Heart right ventricle (tissue), 16 donors: ENCODE results near the gene PEX14. TPM values are rescaled to one million over a fixed set of nuclear protein-coding genes. Genes with fewer than 3 reads are reported as not detected.

ENCODE experiments used
- ATAC-seq, 8 donors: fragments of 200-7000 bp; cut with Tn5 transposase; one replicate each; pipeline ENCODE4 v1.9.1; 2020; ENCODE audit warnings: mild to moderate bottlenecking in 8 of 8, moderate library complexity in 8 of 8, moderate number of reproducible peaks in 1 of 8
- DNase-seq, 2 donors: peaks; one replicate each; pipeline ENCODE4 v3.0.0-alpha.2; 2020
- H3K27ac ChIP-seq, 10 donors: fragments of 200-600 bp; sonication (generic) in 2 of 10; one replicate each; pipeline versions ENCODE4 v1.5.0 to v1.8.0; 2020 to 2022; ENCODE audit warnings: mild to moderate bottlenecking in 3 of 10
- H3K27me3 ChIP-seq, 7 donors: fragments of 200-600 bp; one replicate each; pipeline ENCODE4 v1.8.0; 2021 to 2022; ENCODE audit warnings: mild to moderate bottlenecking in 2 of 7
- H3K36me3 ChIP-seq, 9 donors: fragments of 200-600 bp; sonication (generic) in 1 of 9; one replicate each; pipeline versions ENCODE4 v1.5.0 to v1.8.0; 2020 to 2022; ENCODE audit warnings: mild to moderate bottlenecking in 2 of 9
- H3K4me1 ChIP-seq, 9 donors: fragments of 200-600 bp; sonication (generic) in 1 of 9; one replicate each; pipeline versions ENCODE4 v1.5.0 to v1.8.0; 2020 to 2022; ENCODE audit warnings: mild to moderate bottlenecking in 4 of 9
- H3K4me3 ChIP-seq, 10 donors: fragments of 200-600 bp; sonication (generic) in 2 of 10; one replicate each; pipeline versions ENCODE4 v1.5.0 to v1.8.0; 2020 to 2022; ENCODE audit warnings: mild to moderate bottlenecking in 7 of 10, moderate library complexity in 2 of 10
- H3K9me3 ChIP-seq, 11 donors: fragments of 200-600 bp in 10 of 11; sonication (generic) in 2 of 11; one replicate each; pipeline versions ENCODE4 v1.5.0 to v1.8.0; 2013 to 2022; ENCODE audit warnings: mild to moderate bottlenecking in 2 of 11, control low read depth in 1 of 11, moderate library complexity in 1 of 11
- WGBS, 2 donors: extraction: QIAGEN DNeasy Blood & Tissue Kit; methylation state at CpG; one replicate each; pipeline ENCODE4 v1.1.7; 2013; ENCODE audit warnings: inconsistent platforms in 1 of 2; 5-methylcytosine and 5-hydroxymethylcytosine counted together
- intact Hi-C, 10 donors: fragments of 100-400 bp; cut with DNase I; formaldehyde crosslinking; loops; one replicate each; pipeline versions ENCODE4 v1.11.1 to v1.14.2; 2022
- polyA plus RNA-seq, 2 donors: library from polyadenylated mRNA; stranded (reverse); fragments of 200-250 nt; gene quantifications; one replicate each; pipeline ENCODE4 v1.2.3, GENCODE V29; 2013
- total RNA-seq, 10 donors: library from RNA; stranded (reverse); fragmentation: NEBNext Ultra II Directional in 3 of 10; extraction: Animal tissue kit (Norgen Biotek cat#: 25700) in 3 of 10; gene quantifications; one replicate each; pipeline versions ENCODE4 v1.2.1 to v1.2.4, GENCODE V29; 2021 to 2023
- TF ChIP-seq, protein P1 (sequence below), 9 donors: fragments of 200-600 bp; sonication (generic) in 2 of 9; IDR thresholded peaks; one replicate each; pipeline versions ENCODE4 v1.5.0 to v1.8.0; 2021 to 2022; ENCODE audit warnings: antibody characterized with exemption in 9 of 9, mild to moderate bottlenecking in 5 of 9, moderate library complexity in 1 of 9
- donor health status: Arrhythmogenic right ventricular cardiomyopathy.
- donor health status: ischemic (EF 13 %, LVEDD 7.1; RV severe dilation, severe dysfunction).
- donor health status: healthy with polysubstance abuse.
- donor health status: DM: no; HTN: yes; CAD: no.
- donor health status: DM: no; HTN: no; CAD: no.
- donor health status: ischemic (EF 25% LVEDD 6.9; RV normal size, moderate dysfunction).
- donor health status: ischemic (EF 25% LVEDD 5.7; RV mildly dilated, moderate dysfunction).
- donor health status: healthy.
- donor health status: DM: yes; HTN: yes; CAD: no.
- donor health status: Ischemic cardiomyopathy.
- donor health status: ischemic (EF 35%, LVEDD 5.7; RV mildly dilated, moderate dysfunction).
- donor health status: nonischemic (EF 11% LVEDD 7.7; RV severe dilation, severe dysfunction).
- donor health status: DM: yes; HTN: yes; CAD: no.
- donor health status: PGD.
- donor health status: ischemic (EF 29% LVEDD 5.4; RV normal size, mild dysfunction).
- donor health status: nonischemic (EF 23%, LVEDD 6.1; RV moderate dilation, normal function).

PEX14 gene
- total and polyA plus RNA-seq, 12 donors, result 17.1 to 31.9 (median 21.1) TPM

DNA sequence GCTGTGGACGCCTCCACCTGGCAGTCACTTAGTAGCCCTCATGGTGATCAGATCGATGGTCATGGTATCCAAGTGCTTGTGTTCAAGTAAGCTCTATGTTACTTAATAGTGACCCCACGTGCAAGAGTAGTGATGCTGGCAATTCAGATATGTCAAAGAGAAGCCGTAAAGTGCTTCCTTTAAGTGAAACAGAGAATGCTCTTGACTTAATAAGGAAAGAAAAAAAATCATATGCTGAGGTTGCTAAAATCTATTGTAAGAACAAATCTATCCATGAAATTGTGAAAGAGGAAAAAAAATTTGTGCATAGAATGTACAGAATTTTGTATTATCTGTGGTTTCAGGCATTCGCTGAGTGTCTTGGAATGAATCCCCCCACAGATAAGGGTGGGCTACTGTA, 113.9 kb downstream of the PEX14 start:
- Histone ChIP-seq H3K27ac (no peak overlapping the region), H3K4me1 (peaks cover 0 to 14% (median 0%) of the 10 kb centered on the region in 9 donors), H3K9me3 (peaks cover 0 to 7% (median 0%) of the 10 kb centered on the region in 11 donors), H3K27me3 (no peaks in the 10 kb centered on the region), H3K4me3 (no peak overlapping the region), H3K36me3 (no peaks in the 10 kb centered on the region)
- WGBS, 2 donors, result 94 to 95% methylated on average over 5 of the region's 5 CpGs
- intact Hi-C loops, result loop anchor here in 1 of 10 donors (2.0 kb wide), 1 partner anchor 48 kb away; no protein-coding TSS in a partner anchor
- ATAC-seq (no peak), DNase-seq (no peak)
- TF ChIP-seq, protein P1, sequence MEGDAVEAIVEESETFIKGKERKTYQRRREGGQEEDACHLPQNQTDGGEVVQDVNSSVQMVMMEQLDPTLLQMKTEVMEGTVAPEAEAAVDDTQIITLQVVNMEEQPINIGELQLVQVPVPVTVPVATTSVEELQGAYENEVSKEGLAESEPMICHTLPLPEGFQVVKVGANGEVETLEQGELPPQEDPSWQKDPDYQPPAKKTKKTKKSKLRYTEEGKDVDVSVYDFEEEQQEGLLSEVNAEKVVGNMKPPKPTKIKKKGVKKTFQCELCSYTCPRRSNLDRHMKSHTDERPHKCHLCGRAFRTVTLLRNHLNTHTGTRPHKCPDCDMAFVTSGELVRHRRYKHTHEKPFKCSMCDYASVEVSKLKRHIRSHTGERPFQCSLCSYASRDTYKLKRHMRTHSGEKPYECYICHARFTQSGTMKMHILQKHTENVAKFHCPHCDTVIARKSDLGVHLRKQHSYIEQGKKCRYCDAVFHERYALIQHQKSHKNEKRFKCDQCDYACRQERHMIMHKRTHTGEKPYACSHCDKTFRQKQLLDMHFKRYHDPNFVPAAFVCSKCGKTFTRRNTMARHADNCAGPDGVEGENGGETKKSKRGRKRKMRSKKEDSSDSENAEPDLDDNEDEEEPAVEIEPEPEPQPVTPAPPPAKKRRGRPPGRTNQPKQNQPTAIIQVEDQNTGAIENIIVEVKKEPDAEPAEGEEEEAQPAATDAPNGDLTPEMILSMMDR (IDR thresholded peaks at IDR 0.05), result no peak

DNA sequence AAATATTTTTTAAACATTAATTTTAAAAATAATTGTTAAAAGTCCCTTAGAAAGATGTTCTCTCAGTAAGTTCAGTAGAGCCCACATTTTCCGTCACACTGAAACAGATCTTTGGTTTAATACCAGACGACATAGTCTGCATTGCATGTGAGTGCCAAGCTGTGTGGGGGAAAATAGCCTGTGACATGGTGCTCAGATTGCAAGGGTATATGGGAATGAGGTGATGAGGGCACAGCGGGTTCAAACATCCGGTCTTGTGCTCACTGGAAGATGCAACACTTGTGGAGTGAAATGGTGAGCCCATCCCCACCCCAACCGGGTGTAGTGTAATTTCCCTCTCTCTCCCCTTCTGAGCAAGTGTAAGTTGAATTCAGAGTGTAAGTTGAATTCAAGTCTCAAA, 114.3 kb downstream of the PEX14 start:
- whole genome bisulfite sequencing, 2 donors, result 93 to 95% methylated on average over 5 of the region's 5 CpGs
- H3K36me3 ChIP-seq, result no peaks in the 10 kb centered on the region
- intact Hi-C loops, result loop anchor here in 1 of 10 donors (2.0 kb wide), 1 partner anchor 48 kb away; no protein-coding TSS in a partner anchor
- H3K4me1 ChIP-seq, result peaks cover 0 to 14% (median 4%) of the 10 kb centered on the region in 9 donors
- no peak overlapping the region for H3K4me3 ChIP-seq
- DNase-seq, result no peak
- ATAC-seq, result no peak
- H3K27me3 ChIP-seq, result no peaks in the 10 kb centered on the region
- peaks cover 0 to 7% (median 0%) of the 10 kb centered on the region in 11 donors for H3K9me3 ChIP-seq
- TF ChIP-seq, protein P1 (IDR thresholded peaks at IDR 0.05), result no peak
- no peak overlapping the region for H3K27ac ChIP-seq

DNA sequence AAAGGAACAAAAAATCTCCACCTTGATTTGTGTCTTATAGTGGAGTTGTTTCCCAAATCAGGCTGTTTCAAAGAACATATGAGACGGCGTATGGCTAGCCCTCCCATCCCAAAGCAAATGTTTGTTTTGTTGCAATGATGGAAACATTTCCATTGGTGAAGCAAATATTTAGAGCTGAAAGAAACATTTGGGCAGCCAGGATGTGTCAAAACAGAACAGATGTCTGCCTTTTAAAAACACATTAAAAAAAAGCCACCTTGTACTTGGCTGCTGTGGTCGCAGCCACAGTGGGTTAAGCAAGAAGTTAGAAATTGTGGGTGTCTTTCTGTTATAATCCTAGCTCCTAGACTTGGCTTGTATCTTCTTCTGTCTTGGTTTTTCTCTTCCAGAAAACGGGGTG, 116.3 kb downstream of the PEX14 start:
- Histone ChIP-seq H3K4me1 (peaks cover 0 to 29% (median 10%) of the 10 kb centered on the region in 9 donors), H3K27me3 (no peaks in the 10 kb centered on the region), H3K9me3 (no peaks in the 10 kb centered on the region), H3K4me3 (no peak overlapping the region), H3K27ac (no peak overlapping the region), H3K36me3 (no peaks in the 10 kb centered on the region)
- intact Hi-C loops, result no loop called here
- ATAC-seq (no peak), DNase-seq (no peak)
- TF ChIP-seq, protein P1 (IDR thresholded peaks at IDR 0.05), result no peak
- WGBS, 2 donors, result 70% methylated on average over 4 of the region's 4 CpGs

DNA sequence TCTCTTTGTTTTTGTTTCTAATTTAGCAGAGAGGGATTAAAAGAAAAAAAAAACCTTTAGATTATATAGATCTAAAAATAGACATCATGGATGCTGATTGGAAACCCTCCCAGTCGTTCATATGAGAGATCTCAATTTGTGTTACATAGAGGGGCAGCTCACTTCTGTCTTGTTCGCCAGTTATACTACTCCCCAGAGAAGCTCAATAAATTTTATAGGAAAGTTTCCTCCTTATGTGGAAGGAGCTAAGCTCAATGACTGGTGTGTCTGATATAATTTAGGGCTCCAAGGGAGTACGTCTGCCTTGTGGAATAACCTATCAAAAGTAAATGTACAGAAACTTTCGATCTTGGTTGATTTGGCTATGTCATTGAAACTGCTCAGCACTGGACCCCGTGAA, 117.6 kb downstream of the PEX14 start:
- no peak for DNase-seq
- no peaks in the 10 kb centered on the region for H3K36me3 ChIP-seq
- H3K9me3 ChIP-seq, result no peaks in the 10 kb centered on the region
- intact Hi-C loops, result no loop called here
- no peak overlapping the region for H3K27ac ChIP-seq
- WGBS, 2 donors, result 60 to 70% methylated on average over 5 of the region's 5 CpGs
- H3K4me1 ChIP-seq, result peaks cover 0 to 37% (median 10%) of the 10 kb centered on the region in 9 donors
- H3K4me3 ChIP-seq, result no peak overlapping the region
- ATAC-seq, result no peak
- no peaks in the 10 kb centered on the region for H3K27me3 ChIP-seq
- TF ChIP-seq, protein P1 (IDR thresholded peaks at IDR 0.05), result no peak
